HepG2 (cell line): ENCODE measurements around the gene ACTN3. TPM values are rescaled to one million over a fixed set of nuclear protein-coding genes. Genes with fewer than 3 reads are reported as not detected.

Source experiments
- AGO1 ChIP-seq: fragments of 200-400 bp; formaldehyde crosslinking; IDR thresholded peaks from 2 replicates; pipeline ENCODE4 v1.6.1; 2017; ENCODE audit warnings: mild to moderate bottlenecking, low read depth, low read length, moderate library complexity; ENCODE audit not compliant: poor library complexity, severe bottlenecking
- ATF5 ChIP-seq: sonication (generic); formaldehyde crosslinking; IDR thresholded peaks from 2 replicates; pipeline ENCODE4 v1.4.0; 2020; ENCODE audit warnings: mild to moderate bottlenecking, low read depth, missing genetic modification reagents
- FOXM1 ChIP-seq: sonication (generic); formaldehyde crosslinking; IDR thresholded peaks from 2 replicates; pipeline ENCODE4 v1.5.0; 2020; ENCODE audit warnings: missing genetic modification reagents
- HOXA7 ChIP-seq: sonication (generic); formaldehyde crosslinking; IDR thresholded peaks from 2 replicates; pipeline ENCODE4 v1.8.1; 2022; ENCODE audit warnings: mild to moderate bottlenecking, missing genetic modification reagents, moderate library complexity
- KAT8 ChIP-seq: IDR thresholded peaks from 2 replicates; pipeline ENCODE4 v1.6.1; 2016; ENCODE audit warnings: missing genetic modification reagents, missing compliant biosample characterization
- KDM4B ChIP-seq: sonication (generic); formaldehyde crosslinking; IDR thresholded peaks from 2 replicates; pipeline ENCODE4 v1.4.0; 2020; ENCODE audit warnings: missing genetic modification reagents
- KLF13 ChIP-seq: sonication (generic); formaldehyde crosslinking; IDR thresholded peaks from 2 replicates; pipeline ENCODE4 v1.4.0; 2020; ENCODE audit warnings: mild to moderate bottlenecking, missing genetic modification reagents
- KLF6 ChIP-seq: IDR thresholded peaks from 2 replicates; pipeline ENCODE4 v1.8.0; 2016; ENCODE audit warnings: missing biosample characterization, missing genetic modification reagents
- MTF2 ChIP-seq: sonication (generic); formaldehyde crosslinking; IDR thresholded peaks from 2 replicates; pipeline ENCODE4 v1.5.0; 2020; ENCODE audit warnings: missing genetic modification reagents, borderline replicate concordance
- MYC ChIP-seq: sonication (generic); formaldehyde crosslinking; IDR thresholded peaks from 2 replicates; pipeline ENCODE4 v1.9.0; 2021; ENCODE audit warnings: missing genetic modification reagents, borderline replicate concordance
- NFIC ChIP-seq: IDR thresholded peaks from 2 replicates; pipeline ENCODE4 v1.6.1; 2012; ENCODE audit warnings: mild to moderate bottlenecking, low read length, inconsistent platforms
- RARG ChIP-seq: sonication (generic); formaldehyde crosslinking; IDR thresholded peaks from 2 replicates; pipeline ENCODE4 v1.4.0; 2020; ENCODE audit warnings: low read depth, mild to moderate bottlenecking, missing genetic modification reagents
- REL ChIP-seq: sonication (generic); formaldehyde crosslinking; conservative IDR thresholded peaks from 2 replicates; pipeline ENCODE4 v1.8.0; 2022; ENCODE audit warnings: mild to moderate bottlenecking, missing genetic modification reagents, moderate library complexity
- RFX5 ChIP-seq: IDR thresholded peaks from 2 replicates; pipeline ENCODE4 v1.6.1; 2011; ENCODE audit warnings: low read depth, low read length, improper control_type of control experiment
- SMARCC2 ChIP-seq: fragments of 450-650 bp; IDR thresholded peaks from 2 replicates; pipeline ENCODE4 v1.6.1; 2017; ENCODE audit warnings: antibody characterized with exemption, mild to moderate bottlenecking
- SMARCE1 ChIP-seq: fragments of 450-650 bp; IDR thresholded peaks from 2 replicates; pipeline ENCODE4 v1.6.1; 2017; ENCODE audit warnings: borderline replicate concordance
- TRIM24 ChIP-seq: sonication (generic); formaldehyde crosslinking; IDR thresholded peaks from 2 replicates; pipeline ENCODE4 v1.8.0; 2022; ENCODE audit warnings: mild to moderate bottlenecking, missing genetic modification reagents
- ZFP62 ChIP-seq: sonication (generic); formaldehyde crosslinking; IDR thresholded peaks from 2 replicates; pipeline ENCODE4 v1.4.0; 2020; ENCODE audit warnings: missing genetic modification reagents
- ZNF101 ChIP-seq: sonication (generic); formaldehyde crosslinking; IDR thresholded peaks from 2 replicates; pipeline ENCODE4 v1.4.0; 2020; ENCODE audit warnings: mild to moderate bottlenecking, low read depth, missing genetic modification reagents, borderline replicate concordance
- ZNF468 ChIP-seq: sonication (generic); formaldehyde crosslinking; IDR thresholded peaks from 2 replicates; pipeline ENCODE4 v1.8.0; 2022; ENCODE audit warnings: mild to moderate bottlenecking, moderate library complexity, missing genetic modification reagents
- ZNF564 ChIP-seq: sonication (generic); formaldehyde crosslinking; IDR thresholded peaks from 2 replicates; pipeline ENCODE4 v1.8.1; 2023; ENCODE audit warnings: mild to moderate bottlenecking, missing genetic modification reagents
- ZNF607 ChIP-seq: sonication (generic); formaldehyde crosslinking; IDR thresholded peaks from 2 replicates; pipeline ENCODE4 v1.5.1; 2020; ENCODE audit warnings: missing genetic modification reagents, mild to moderate bottlenecking, borderline replicate concordance
- ZNF780A ChIP-seq: sonication (generic); formaldehyde crosslinking; IDR thresholded peaks from 2 replicates; pipeline ENCODE4 v1.8.0; 2022; ENCODE audit warnings: mild to moderate bottlenecking, missing genetic modification reagents, moderate library complexity
- ZSCAN31 ChIP-seq: sonication (generic); formaldehyde crosslinking; IDR thresholded peaks from 2 replicates; pipeline ENCODE4 v1.5.0; 2020; ENCODE audit warnings: low read depth, mild to moderate bottlenecking, missing genetic modification reagents
- polyA plus RNA-seq, 8 experiments: library from polyadenylated mRNA; depleted of rRNA in 3 of 8; stranded (reverse) in 7 of 8; unstranded in 1 of 8; fragments of >200 nt; fragmentation: Illumina TruSeq in 4 of 8; extraction: Trizol in 4 of 8; gene quantifications; 2 replicates each; pipeline versions ENCODE4 v1.2.1 to v1.2.3, GENCODE V29; 2011 to 2016; ENCODE audit warnings: low read depth in 4 of 8, missing spikeins in 1 of 8, mixed read lengths in 1 of 8; ENCODE audit not compliant: insufficient read depth in 1 of 8
- total RNA-seq, 5 experiments: library from RNA; depleted of rRNA; stranded (reverse); fragments of >200 nt; fragmentation: Illumina TruSeq; extraction: Trizol; gene quantifications; 2 replicates each; pipeline ENCODE4 v1.2.3, GENCODE V29; 2016; ENCODE audit warnings: low read depth in 1 of 5
- TF ChIP-seq, protein P1 (sequence below): sonication (generic); formaldehyde crosslinking; conservative IDR thresholded peaks from 2 replicates; pipeline ENCODE4 v1.8.0; 2022; ENCODE audit warnings: low read depth, missing genetic modification reagents
- TF ChIP-seq, protein P2 (sequence below): sonication (generic); formaldehyde crosslinking; conservative IDR thresholded peaks from 2 replicates; pipeline ENCODE4 v1.8.0; 2022; ENCODE audit warnings: mild to moderate bottlenecking, moderate library complexity, missing genetic modification reagents
- TF ChIP-seq, protein P3 (sequence below): sonication (generic); formaldehyde crosslinking; conservative IDR thresholded peaks from 2 replicates; pipeline ENCODE4 v1.4.0; 2020; ENCODE audit warnings: missing genetic modification reagents

The ACTN3 gene
- total and polyA plus RNA-seq, 2 of the 13 experiments (the other 11 are each of a cell fraction or from before 2014, with no cell fraction given): 0.04 to 0.09 TPM

GRCh38 chr11:66510271-66510989 lies 36.3 kb upstream of the ACTN3 start, which contains the start of gene BBS1 (continued):
- TF ChIP-seq, protein P1, sequence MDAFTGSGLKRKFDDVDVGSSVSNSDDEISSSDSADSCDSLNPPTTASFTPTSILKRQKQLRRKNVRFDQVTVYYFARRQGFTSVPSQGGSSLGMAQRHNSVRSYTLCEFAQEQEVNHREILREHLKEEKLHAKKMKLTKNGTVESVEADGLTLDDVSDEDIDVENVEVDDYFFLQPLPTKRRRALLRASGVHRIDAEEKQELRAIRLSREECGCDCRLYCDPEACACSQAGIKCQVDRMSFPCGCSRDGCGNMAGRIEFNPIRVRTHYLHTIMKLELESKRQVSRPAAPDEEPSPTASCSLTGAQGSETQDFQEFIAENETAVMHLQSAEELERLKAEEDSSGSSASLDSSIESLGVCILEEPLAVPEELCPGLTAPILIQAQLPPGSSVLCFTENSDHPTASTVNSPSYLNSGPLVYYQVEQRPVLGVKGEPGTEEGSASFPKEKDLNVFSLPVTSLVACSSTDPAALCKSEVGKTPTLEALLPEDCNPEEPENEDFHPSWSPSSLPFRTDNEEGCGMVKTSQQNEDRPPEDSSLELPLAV (CRISPR knock-in tag): no peak
- TF ChIP-seq ZNF564 (CRISPR knock-in tag) (peak; percentile 79), RFX5 (no peak), ZNF101 (no peak), ZSCAN31 (CRISPR knock-in tag) (peak; percentile 40; the same call in 1 of the 2 replicates), HOXA7 (CRISPR knock-in tag) (no peak), SMARCC2 (no peak), MYC (peak; percentile 44; the same call in 1 of the 2 replicates), REL (no peak), MTF2 (CRISPR knock-in tag) (no peak), ZNF468 (CRISPR knock-in tag) (no peak), AGO1 (peak; percentile 82), FOXM1 (CRISPR knock-in tag) (no peak), RARG (CRISPR knock-in tag) (no peak), KLF6 (CRISPR knock-in tag) (peak; percentile 72; the same call in 1 of the 2 replicates), ZNF780A (no peak), KDM4B (CRISPR knock-in tag) (0 out of 2 replicates have a peak, but pooled peaks have one; percentile 25), ZNF607 (CRISPR knock-in tag) (0 out of 2 replicates have a peak, but pooled peaks have one; percentile 70), TRIM24 (no peak), ZFP62 (CRISPR knock-in tag) (no peak), ATF5 (no peak), KLF13 (no peak), KAT8 (peak; percentile 93), NFIC (no peak), SMARCE1 (no peak)
- TF ChIP-seq, protein P2, sequence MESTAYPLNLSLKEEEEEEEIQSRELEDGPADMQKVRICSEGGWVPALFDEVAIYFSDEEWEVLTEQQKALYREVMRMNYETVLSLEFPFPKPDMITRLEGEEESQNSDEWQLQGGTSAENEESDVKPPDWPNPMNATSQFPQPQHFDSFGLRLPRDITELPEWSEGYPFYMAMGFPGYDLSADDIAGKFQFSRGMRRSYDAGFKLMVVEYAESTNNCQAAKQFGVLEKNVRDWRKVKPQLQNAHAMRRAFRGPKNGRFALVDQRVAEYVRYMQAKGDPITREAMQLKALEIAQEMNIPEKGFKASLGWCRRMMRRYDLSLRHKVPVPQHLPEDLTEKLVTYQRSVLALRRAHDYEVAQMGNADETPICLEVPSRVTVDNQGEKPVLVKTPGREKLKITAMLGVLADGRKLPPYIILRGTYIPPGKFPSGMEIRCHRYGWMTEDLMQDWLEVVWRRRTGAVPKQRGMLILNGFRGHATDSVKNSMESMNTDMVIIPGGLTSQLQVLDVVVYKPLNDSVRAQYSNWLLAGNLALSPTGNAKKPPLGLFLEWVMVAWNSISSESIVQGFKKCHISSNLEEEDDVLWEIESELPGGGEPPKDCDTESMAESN (CRISPR knock-in tag): peak; percentile 63; the same call in 1 of the 2 replicates
- TF ChIP-seq, protein P3, sequence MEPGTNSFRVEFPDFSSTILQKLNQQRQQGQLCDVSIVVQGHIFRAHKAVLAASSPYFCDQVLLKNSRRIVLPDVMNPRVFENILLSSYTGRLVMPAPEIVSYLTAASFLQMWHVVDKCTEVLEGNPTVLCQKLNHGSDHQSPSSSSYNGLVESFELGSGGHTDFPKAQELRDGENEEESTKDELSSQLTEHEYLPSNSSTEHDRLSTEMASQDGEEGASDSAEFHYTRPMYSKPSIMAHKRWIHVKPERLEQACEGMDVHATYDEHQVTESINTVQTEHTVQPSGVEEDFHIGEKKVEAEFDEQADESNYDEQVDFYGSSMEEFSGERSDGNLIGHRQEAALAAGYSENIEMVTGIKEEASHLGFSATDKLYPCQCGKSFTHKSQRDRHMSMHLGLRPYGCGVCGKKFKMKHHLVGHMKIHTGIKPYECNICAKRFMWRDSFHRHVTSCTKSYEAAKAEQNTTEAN (CRISPR knock-in tag): 0 out of 2 replicates have a peak, but pooled peaks have one; percentile 31
